ENCODE results near the gene MSMB.
"Not testable (repeated sequence)": the region's sequence is repeated elsewhere in the genome, so short reads cannot be mapped to it uniquely, and the experiment has no call there.

MSMB gene

DNA sequence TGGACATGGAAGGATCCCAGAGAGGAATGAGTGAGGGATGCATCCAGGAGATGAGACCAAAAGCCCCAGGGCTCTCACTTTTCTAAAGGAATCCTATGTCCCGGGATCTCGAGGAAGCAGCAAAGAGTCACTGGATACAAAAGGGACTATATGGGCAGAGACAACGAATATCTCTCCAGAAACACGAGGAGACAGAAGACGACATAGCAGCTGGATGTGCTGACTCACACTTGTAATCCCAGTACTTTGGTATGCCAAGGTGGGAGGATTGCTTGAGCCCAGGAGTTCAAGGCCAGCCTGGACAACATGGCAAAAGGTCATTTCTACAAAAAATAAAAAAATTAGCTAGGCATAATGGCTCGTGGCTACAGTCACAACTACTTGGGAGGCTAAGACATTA is 24.7 kb upstream of the MSMB start:
- DNase-seq (ENCODE audit: low read depth in 2 of 2, low spot score in 1 of 2), result no peak

- no peak for DNase-seq (ENCODE audit: low read depth in 2 of 2, low spot score in 1 of 2)
Observed at GRCh38 chr10:46069771-46070463, 23.8 kb upstream of the MSMB start.

DNA sequence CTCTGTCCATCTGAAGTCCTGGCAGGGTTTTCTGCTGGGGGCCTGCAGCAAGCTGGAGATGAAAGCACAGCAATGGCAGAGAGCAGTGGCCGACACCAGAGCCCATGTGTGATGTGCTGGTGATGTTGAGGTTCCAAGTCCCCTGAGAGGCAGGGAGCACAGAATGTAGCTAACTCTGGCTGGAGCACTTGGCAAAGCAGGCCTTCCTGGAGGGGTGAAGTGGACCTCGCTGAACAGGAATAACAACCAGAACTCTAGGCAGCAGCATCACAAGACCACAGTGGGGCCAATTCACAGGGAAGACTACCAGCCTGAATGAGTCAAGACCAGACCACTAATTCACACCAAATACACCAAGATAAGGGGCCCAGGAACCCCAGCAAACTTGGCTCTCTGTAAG is 22.8 kb upstream of the MSMB start:
- DNase-seq (ENCODE audit: low read depth in 2 of 2, low spot score in 1 of 2), result no peak

DNA sequence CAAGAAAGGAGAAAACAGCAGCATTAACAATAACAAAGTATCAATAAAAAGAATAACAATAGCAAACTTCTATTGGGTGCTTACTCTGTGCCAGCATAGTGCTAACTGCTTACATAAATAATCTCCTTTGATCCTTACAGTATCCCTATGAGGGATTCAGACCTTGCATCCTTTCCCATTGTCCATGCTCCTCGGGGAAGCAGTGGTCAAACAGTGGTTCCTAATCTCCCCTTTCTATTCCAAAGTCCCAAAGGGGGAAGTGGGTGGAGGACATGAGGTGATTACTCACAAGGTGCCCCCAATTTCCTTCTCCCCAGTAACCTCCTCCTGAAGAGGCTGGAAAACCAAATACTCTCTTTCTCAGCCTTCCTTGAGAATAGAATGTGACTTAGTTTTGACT is 22.0 kb upstream of the MSMB start:
- DNase-seq (ENCODE audit: low read depth in 2 of 2, low spot score in 1 of 2), result no peak

DNA sequence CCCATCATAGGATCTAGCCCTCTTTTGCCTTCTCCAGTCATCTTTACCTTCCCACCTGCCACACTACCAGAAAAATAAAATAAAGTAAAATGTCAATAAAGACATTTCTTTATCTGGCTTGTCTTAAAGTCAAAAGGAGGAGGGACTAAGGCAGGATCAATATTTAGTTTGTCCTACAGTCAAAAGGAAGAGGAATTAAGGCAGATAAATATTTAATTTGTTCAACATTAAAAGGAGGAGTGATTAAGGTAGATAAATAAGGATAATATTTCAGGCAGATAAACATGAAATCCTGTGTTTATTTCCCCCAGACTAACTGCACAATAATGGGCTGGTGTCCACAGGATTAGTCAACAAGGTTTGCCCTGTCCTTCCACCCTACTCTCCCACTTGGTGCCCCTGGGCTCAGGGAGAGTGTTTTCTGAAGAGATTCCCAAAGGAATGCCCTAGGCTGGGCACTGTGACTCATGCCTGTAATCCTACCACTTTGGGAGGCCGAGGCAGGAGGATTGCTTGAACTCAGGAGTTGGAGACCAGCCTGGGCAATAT is 18.3 kb upstream of the MSMB start:
- DNase-seq (ENCODE audit: low read depth in 2 of 2, low spot score in 1 of 2), result no peak

GRCh38 chr10:46062723-46063428 is 16.8 kb upstream of the MSMB start:
- DNase-seq (ENCODE audit: low read depth in 2 of 2, low spot score in 1 of 2), result no peak

DNA sequence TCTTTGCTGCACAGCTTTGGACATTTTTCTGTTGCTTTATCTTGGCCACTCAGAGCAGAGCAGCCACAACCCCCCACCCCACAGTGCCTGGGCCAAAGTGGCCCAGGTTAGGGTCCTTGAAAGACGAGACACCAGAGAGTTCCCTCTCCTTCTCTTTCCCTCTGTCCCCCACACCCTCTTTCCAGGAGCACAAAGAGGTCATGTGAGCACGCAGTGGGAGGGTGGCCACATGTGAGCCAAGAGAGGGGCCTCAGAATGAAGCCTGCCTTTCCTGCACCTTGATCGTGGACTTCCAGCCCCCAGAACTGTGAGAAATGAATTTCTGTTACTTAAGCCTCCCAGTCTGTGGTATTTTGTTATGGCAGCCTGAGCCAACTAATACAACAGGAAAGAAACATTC is 14.6 kb upstream of the MSMB start:
- DNase-seq (ENCODE audit: low read depth in 2 of 2, low spot score in 1 of 2), result no peak

- not testable (repeated sequence) for DNase-seq (ENCODE audit: low read depth in 2 of 2, low spot score in 1 of 2)
Observed at GRCh38 chr10:46057927-46058326, 11.9 kb upstream of the MSMB start.

DNA sequence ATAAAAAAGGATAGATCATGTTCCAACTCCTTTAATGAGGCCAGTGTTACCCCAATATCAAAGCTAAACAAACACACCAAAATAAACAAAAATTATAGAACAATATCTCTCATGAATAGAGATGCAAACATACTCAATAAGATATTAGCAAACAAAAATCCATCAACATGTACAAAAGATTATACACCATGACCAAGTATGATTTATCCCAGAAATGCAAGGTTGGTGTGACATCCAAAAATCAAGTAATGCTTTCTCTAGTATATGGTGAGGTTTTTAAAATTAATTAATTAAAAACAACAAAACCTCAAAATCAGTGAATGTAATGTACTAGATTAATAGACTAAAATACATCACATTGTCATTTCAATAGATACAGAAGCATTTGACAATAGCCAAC is 11.0 kb upstream of the MSMB start:
- no peak for DNase-seq (ENCODE audit: low read depth in 2 of 2, low spot score in 1 of 2)

GRCh38 chr10:46055771-46056170 is 9.7 kb upstream of the MSMB start:
- no peak for DNase-seq (ENCODE audit: low read depth in 2 of 2, low spot score in 1 of 2)

- no peak for DNase-seq (ENCODE audit: low read depth in 2 of 2, low spot score in 1 of 2)
Observed at GRCh38 chr10:46053534-46054434, 7.7 kb upstream of the MSMB start.

DNA sequence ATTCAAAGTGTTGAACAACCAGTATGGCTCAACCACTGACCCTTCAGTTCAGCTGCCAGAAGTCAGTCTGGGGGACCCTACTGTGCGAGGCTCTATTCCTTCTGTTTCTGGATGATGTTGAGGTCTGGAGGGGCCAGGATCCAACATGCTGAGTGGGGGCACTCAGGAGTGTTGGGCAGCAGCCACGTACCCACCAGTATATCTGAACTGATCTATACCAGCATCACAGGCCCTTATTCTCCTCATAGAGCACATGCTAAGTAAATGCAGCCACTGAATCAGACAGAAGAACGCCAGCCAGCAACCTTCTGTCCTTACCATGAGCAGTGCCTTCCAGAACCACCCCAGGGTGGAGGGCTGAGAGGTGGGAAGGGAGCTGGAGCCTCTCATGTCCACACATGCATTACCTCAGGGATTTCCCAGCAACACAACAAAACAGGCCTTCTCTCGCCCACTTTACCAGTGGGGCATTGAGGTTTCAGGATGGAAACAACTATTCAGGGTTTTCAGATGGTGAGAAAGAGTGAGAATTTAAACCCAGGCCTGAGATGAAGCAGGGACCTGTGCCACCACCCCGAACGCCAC is 6.8 kb upstream of the MSMB start:
- no peak for DNase-seq (ENCODE audit: low read depth in 2 of 2, low spot score in 1 of 2)

GRCh38 chr10:46052057-46052790 is 6.2 kb upstream of the MSMB start:
- DNase-seq (ENCODE audit: low read depth in 2 of 2, low spot score in 1 of 2), result no peak

GRCh38 chr10:46050941-46051623 is 5.0 kb upstream of the MSMB start:
- DNase-seq (ENCODE audit: low read depth in 2 of 2, low spot score in 1 of 2), result no peak

DNA sequence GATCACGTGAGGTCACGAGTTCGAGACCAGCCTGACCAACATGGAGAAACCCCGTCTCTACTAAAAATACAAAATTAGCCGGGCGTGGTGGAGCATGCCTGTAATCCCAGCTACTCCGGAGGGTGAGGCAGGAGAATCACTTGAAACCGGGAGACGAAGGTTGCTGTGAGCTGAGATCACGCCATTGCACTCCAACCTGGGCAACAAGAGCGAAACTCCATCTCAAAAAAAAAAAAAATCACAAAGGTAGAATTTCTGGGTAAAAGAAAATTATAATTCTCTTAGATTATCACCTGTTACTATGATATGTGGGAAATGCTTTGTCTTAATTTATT is 3.4 kb upstream of the MSMB start:
- DNase-seq (ENCODE audit: low read depth in 2 of 2, low spot score in 1 of 2), result not testable (repeated sequence)

DNA sequence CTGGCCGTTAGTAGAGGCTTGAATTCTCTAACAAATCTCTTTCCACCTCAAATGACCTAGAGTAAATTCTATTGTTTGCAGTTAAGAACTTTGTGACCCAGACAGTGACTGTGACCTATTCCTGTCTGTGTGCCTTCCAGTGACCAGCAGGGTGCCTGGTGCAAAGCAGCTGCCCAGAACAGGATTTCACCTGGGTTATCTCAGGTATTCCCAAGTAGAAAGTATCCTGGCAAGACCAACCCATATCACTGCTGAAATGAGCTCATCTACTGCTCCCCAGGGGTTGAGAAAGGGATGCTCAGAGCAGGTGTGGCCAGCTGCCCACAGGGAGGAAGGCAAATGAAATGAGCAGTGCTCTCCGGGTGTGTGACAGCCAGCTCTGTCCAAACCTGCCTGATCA is 2.1 kb upstream of the MSMB start:
- DNase-seq (ENCODE audit: low read depth in 2 of 2, low spot score in 1 of 2), result no peak

GRCh38 chr10:46042527-46042926 is 3.5 kb downstream of the MSMB start:
- no peak for DNase-seq (ENCODE audit: low read depth in 2 of 2, low spot score in 1 of 2)

DNA sequence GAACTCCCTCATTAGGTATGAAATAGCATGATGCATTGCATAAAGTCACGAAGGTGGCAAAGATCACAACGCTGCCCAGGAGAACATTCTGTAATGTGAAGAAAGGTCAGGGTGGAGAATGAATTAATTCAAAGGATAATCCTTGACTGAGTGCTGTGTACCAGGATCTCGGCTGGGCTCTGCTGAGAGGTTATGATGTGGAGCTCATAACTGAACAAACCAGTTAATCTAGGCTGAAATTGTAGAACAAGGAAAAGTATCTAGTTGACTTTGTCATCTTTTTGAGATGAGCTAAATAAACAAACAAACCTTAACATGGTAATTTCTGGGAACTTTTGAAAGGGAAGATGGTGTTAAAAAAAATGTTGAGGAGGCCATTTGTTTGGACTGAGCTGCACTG is 6.1 kb downstream of the MSMB start:
- DNase-seq (ENCODE audit: low read depth in 2 of 2, low spot score in 1 of 2), result no peak

DNA sequence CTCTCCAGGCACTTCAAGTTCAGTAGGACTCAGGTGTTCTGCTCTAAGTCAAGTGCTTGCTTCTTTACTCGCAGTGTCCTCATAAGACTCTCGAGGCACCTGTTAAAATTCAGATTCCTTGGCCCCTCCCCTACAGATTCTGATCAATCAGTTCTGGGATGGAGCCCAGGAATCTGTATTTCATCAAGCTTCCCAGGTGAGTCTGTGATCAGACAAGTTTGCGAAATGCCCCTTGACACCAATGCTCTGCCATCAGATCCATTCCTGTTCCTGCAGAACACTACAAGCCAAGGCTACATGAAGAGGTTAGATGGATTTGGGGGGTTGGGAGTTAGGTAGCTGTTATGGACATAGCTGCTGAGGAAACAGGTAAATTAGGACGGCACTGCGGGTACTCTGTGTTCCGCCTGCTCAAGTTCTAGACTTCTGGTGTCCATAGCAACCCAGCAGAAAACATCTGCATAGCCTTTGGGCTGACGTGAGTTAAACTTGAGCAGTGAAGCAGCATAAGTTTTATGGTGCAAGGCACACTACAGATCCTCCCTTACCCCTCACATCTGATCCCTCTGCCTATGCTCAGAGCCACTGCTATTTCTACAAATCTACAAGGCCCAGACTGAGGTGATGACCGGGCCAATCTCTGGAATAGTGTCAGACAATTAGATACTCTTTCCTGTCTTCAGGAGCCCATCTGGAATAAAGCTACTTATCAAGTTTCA is 8.8 kb downstream of the MSMB start:
- DNase-seq (ENCODE audit: low read depth in 2 of 2, low spot score in 1 of 2), result no peak
